IPS-18a (cell line): ENCODE results near the gene SLC25A5.

Source experiments
- H3K27ac ChIP-seq: one replicate; pipeline ENCODE4 v1.5.1; 2013; ENCODE audit warnings: low read length
- H3K27me3 ChIP-seq: one replicate; pipeline ENCODE4 v1.6.1; 2013; ENCODE audit warnings: mild to moderate bottlenecking, low read length; ENCODE audit not compliant: control insufficient read depth, insufficient read depth
- H3K36me3 ChIP-seq: one replicate; pipeline ENCODE4 v1.6.1; 2013; ENCODE audit warnings: low read depth, low read length; ENCODE audit not compliant: control insufficient read depth
- H3K4me1 ChIP-seq: one replicate; pipeline ENCODE4 v1.6.1; 2013; ENCODE audit warnings: low read depth, low read length; ENCODE audit not compliant: control insufficient read depth
- H3K4me3 ChIP-seq: one replicate; pipeline ENCODE4 v1.5.1; 2013; ENCODE audit warnings: low read length
- H3K9ac ChIP-seq: one replicate; pipeline ENCODE4 v1.6.1; 2013; ENCODE audit warnings: mild to moderate bottlenecking, low read length, moderate library complexity
- H3K9me3 ChIP-seq: one replicate; pipeline ENCODE4 v1.6.1; 2013; ENCODE audit warnings: low read depth, low read length; ENCODE audit not compliant: control insufficient read depth

The SLC25A5 gene

DNA sequence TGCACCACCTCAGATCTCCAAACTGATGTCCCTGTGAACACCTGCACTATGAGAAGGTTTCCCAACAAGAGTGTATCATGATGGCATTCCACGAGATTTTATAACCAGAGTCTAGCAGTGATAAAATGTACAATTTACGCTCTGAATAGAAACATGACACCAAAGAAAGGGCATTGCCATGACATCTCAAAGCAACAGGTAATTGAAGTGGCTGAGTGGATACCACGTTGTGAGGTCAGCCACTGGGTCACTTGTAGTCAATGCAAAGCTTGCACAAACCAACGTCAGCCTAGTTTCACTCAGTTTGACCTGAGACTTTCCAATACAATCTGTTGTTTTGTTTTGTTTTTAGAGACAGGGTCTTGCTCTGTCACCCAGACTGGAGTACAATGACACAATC lies 15.0 kb upstream of the SLC25A5 start:
- Histone ChIP-seq H3K27ac (no peak overlapping the region), H3K4me3 (no peak overlapping the region), H3K27me3 (no peaks in the 10 kb centered on the region), H3K36me3 (no peaks in the 10 kb centered on the region), H3K9me3 (peaks cover 15% of the 10 kb centered on the region), H3K4me1 (no peaks in the 10 kb centered on the region), H3K9ac (no peak overlapping the region)

DNA sequence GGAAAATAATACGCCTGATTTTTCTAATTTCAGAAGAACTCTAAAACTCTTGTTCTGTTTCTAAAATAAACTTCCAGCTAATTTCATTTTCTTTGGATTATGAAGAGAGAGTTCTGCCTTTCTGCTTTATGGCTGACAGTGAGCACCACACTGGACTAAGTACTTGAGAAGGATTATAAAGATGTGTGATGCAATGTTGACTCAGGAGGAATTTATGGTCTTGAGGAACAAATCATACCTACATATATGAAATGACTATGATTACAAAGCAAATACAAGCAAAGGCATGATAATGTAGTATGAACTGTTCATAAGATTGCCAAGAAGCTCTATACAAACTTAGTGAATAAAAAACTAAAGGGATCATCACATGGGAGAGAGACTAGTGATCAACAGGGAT lies 13.0 kb upstream of the SLC25A5 start:
- Histone ChIP-seq H3K27ac (no peak overlapping the region), H3K9ac (no peak overlapping the region), H3K36me3 (no peaks in the 10 kb centered on the region), H3K27me3 (no peaks in the 10 kb centered on the region), H3K9me3 (peaks cover 17% of the 10 kb centered on the region), H3K4me1 (no peaks in the 10 kb centered on the region), H3K4me3 (no peak overlapping the region)

DNA sequence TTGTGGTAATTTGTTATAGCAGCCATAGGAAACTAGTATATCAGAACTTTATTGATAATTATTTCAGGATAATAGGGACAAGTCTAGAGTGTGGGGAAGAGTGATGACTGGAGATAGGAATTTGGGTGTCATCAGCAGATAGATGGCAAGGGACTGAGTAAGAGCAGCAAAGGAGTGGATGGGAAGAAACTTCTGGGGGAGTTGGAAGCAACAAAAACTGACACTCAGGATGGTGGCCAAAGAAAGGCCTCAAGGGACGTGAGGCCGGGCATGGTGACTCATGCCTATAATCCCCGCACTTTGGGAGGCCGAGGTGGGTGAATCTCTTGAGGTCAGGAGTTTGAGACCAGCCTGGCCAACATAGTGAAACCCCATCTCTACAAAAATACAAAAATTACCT lies 9.1 kb upstream of the SLC25A5 start:
- Histone ChIP-seq H3K36me3 (no peaks in the 10 kb centered on the region), H3K9ac (no peak overlapping the region), H3K27me3 (no peaks in the 10 kb centered on the region), H3K27ac (no peak overlapping the region), H3K4me3 (no peak overlapping the region), H3K4me1 (no peaks in the 10 kb centered on the region), H3K9me3 (peaks cover 13% of the 10 kb centered on the region)

DNA sequence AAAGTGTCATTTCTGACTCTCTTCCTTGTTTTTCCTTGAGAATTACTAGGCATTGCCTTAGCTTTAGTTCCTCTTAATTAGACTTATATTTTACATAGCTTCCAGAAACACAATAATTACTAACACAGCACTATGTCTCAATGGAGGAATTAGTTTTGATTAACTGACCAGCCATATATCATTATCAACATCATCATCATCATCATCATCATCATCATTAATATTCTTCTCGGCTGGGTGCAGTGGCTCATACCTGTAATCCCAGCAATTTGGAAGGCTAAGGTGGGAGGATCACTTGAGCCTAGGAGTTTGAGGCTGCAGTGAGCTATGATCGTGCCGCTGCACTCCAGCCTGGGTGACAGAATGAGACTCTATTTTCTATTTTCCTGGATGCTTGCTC lies 2.7 kb upstream of the SLC25A5 start:
- Histone ChIP-seq H3K27me3 (no peaks in the 10 kb centered on the region), H3K4me1 (no peaks in the 10 kb centered on the region), H3K36me3 (peaks cover 12% of the 10 kb centered on the region), H3K9ac (no peak overlapping the region), H3K9me3 (no peaks in the 10 kb centered on the region), H3K27ac (no peak overlapping the region), H3K4me3 (no peak overlapping the region)

DNA sequence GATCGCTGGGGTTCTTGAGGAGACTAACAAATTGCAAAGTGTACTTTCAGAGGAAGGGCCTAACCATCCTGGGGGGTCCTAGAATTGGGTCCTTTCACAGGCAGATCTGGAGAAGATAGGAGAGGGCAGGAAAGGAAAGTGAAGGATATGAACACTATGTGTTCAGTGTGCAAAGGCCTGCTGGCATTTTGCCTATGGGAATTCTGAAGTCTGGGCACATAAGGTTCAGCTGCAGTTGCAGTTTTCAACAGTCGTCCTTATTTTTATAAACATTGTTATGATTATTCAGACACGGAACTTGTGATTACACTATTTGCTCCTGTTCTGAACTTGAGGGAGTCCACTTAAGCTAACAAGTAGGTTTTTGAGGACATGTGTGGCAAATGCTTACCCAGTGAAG lies 1.3 kb upstream of the SLC25A5 start:
- Histone ChIP-seq H3K9ac (no peak overlapping the region), H3K36me3 (peaks cover 22% of the 10 kb centered on the region), H3K27me3 (no peaks in the 10 kb centered on the region), H3K27ac (no peak overlapping the region), H3K4me3 (no peak overlapping the region), H3K4me1 (no peaks in the 10 kb centered on the region), H3K9me3 (no peaks in the 10 kb centered on the region)

DNA sequence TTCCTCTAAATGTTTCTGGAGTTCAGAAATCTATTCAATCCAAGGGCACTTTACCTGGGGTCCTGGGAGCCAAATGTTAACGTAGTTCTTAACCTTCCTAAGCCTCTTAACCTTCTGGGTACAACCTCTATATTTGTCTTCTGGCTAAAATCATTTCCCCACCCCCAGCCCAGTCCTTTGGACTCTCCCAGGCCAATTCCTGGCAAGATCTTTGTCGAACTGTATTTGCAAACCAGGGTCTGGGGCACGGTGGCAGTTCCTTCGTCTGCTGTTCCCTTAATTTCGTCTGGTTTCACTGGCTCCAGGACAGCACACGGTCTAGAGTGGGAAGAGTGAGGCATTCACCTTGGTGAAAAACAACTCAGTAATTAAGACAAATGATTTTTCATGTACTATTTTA lies 811 bp upstream of the SLC25A5 start:
- H3K36me3 ChIP-seq, result peaks cover 22% of the 10 kb centered on the region
- no peak overlapping the region for H3K27ac ChIP-seq
- H3K4me1 ChIP-seq, result no peaks in the 10 kb centered on the region
- H3K9ac ChIP-seq, result no peak overlapping the region
- H3K4me3 ChIP-seq, result peak overlapping the region; percentile 51
- no peaks in the 10 kb centered on the region for H3K9me3 ChIP-seq
- H3K27me3 ChIP-seq, result no peaks in the 10 kb centered on the region

DNA sequence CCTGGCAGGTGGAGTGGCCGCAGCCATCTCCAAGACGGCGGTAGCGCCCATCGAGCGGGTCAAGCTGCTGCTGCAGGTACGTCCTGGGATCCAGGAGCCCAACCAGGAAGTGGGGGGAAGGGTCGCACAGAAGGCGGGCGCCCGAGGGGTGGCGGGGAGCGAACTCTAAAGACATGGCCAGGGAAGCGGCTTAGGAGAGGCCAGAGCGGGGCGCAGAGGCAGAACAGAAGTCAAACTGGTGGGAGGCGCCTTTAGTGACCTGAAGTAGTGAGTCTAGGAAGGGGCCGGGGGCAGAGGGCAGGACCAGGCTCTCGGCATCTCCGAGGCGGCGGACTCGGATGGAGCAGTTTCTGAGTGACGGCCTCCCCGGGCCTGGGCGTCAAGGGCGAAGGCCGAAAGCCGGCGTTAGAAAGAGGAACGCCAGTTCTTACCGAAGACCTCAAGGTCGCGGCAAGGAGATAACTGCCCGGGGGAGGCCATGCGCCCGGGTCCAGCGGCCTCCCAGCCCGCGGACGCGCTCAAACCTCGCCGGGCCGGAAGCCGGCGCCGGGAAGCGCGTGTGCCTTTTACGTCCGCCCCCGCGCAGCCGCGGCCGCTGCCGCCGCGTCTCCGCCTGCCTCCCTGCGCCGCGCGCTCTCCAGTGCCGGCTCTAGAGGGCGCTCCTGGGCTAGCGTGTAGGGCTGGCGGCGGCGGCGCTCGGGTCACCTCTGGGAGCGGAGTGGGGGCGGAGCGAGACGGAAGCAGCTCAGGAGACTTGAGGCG lies 488 bp downstream of the SLC25A5 start:
- Histone ChIP-seq H3K27ac (peak overlapping the region; percentile 47), H3K4me1 (no peaks in the 10 kb centered on the region), H3K27me3 (no peaks in the 10 kb centered on the region), H3K9me3 (peaks cover 6% of the 10 kb centered on the region), H3K9ac (peak overlapping the region; percentile 89), H3K4me3 (peak overlapping the region; percentile 81), H3K36me3 (peaks cover 22% of the 10 kb centered on the region)

DNA sequence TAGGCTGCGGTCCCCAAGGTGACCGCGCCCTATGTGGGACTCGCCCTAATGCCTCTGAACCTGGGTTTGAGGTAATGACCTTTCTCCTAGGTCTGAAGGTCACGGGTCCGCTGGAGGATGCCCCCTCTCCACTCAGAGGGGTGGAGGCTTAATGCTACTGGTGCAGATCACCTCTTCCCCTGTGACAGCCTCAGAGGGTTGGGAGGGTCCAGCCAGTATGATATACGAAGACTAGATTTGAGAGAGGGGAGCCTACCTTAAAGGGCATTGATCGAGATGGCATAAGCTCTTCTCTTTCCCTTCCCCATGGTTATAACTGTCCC lies 1.0 kb downstream of the SLC25A5 start:
- H3K27ac ChIP-seq, result no peak overlapping the region
- no peaks in the 10 kb centered on the region for H3K27me3 ChIP-seq
- H3K4me3 ChIP-seq, result peak overlapping the region; percentile 81
- peaks cover 6% of the 10 kb centered on the region for H3K9me3 ChIP-seq
- peaks cover 22% of the 10 kb centered on the region for H3K36me3 ChIP-seq
- no peaks in the 10 kb centered on the region for H3K4me1 ChIP-seq
- H3K9ac ChIP-seq, result peak overlapping the region; percentile 89

DNA sequence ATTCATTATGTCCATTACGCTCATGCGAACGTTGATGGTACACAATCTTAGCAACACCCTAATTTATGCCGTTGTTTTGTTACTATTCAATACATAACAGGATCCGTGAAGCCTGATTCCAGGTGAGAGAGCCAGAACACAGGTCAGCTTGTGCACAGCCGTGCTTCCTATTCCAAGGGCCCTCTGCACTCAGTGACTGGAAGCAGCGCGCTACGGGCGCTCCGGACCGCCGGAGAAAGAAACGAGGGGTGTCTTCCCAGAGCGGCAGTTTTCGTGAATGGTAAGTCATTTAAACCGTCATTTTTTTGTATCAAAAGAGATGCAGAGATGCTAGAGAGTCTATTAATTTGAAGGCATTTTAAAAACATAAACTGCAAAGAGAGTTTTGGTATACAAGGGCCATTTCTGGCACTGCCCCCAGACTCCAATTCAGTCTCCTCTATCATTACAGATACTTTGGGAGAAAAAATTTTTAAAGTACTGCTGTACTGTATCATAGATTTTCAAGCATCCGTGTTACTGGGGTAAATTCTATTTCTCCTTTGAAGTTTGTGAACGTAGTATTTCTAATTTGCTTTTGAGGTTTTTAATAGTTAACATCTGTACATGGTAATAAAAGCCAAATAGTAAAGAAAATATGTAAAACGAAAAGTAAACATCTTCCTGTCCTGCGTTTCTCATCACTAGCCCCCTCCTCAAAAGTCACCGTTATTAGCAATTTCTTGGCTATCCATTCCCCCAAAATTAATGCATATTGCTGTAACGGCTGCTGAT lies 6.6 kb downstream of the SLC25A5 start:
- H3K9me3 ChIP-seq, result peaks cover 11% of the 10 kb centered on the region
- H3K4me3 ChIP-seq, result no peak overlapping the region
- H3K27ac ChIP-seq, result no peak overlapping the region
- H3K9ac ChIP-seq, result no peak overlapping the region
- no peaks in the 10 kb centered on the region for H3K4me1 ChIP-seq
- peaks cover 17% of the 10 kb centered on the region for H3K36me3 ChIP-seq
- H3K27me3 ChIP-seq, result no peaks in the 10 kb centered on the region

DNA sequence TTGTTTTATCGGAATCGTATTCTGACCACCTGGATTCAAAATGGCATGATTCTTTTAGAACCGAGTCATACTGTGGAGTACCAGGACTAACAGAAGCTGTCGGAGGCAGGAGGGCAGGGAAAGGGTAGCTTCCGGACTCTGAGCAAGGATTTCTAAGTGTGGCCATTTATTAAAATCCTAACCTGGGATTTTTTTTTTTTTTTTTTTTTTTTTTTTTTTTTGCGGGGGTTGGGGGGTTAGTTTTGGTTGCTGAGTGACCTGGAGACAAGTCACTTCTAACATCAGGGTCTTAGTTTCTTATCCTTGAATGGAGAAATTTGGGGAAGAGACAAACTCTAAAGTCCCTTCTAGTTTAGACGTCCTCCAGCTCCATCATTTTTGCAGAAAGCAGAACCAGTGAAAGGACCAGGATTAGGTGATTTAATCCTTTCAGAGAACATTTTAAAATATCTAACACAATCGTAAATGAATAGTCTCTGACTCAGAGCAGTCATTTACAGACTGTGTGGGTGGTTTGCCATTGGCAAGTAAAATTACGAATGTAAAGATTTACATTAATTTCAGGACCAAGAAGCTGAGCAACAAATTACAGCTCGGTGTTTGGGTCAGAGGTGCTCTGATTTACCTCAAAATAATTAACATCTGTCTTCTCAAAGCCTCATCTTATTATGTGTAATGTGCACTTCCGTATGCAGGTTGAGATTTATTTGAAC lies 7.3 kb downstream of the SLC25A5 start:
- Histone ChIP-seq H3K36me3 (peaks cover 10% of the 10 kb centered on the region), H3K27me3 (no peaks in the 10 kb centered on the region), H3K27ac (no peak overlapping the region), H3K4me3 (no peak overlapping the region), H3K9me3 (peaks cover 11% of the 10 kb centered on the region), H3K9ac (no peak overlapping the region), H3K4me1 (no peaks in the 10 kb centered on the region)

DNA sequence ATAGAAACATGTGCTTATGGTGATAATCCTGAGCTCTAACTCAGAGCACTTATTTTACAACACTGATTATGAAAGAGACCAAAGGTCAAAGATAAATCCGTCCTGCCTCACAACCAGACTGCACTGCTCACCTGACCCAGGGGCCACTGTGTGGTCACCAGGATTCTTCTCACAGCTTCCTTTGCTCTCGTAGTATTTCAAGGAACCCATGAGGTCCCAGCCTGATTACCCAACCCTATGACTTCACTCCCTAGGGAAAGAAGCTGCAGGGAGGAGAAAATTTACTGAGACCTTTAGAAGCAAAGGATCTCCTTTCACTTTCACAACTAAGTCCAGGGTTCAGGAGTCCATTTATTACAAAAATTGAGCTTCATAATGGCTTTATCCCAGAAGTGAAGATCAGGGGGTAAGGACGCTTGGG lies 9.6 kb downstream of the SLC25A5 start:
- Histone ChIP-seq H3K36me3 (no peaks in the 10 kb centered on the region), H3K9ac (no peak overlapping the region), H3K27ac (no peak overlapping the region), H3K9me3 (peaks cover 8% of the 10 kb centered on the region), H3K27me3 (peaks cover under 1% of the 10 kb centered on the region), H3K4me3 (no peak overlapping the region), H3K4me1 (no peaks in the 10 kb centered on the region)
